Gastrocnemius medialis (tissue), 4 donors: ENCODE data around the gene COA1. TPM values are rescaled to one million over a fixed set of nuclear protein-coding genes. Genes with fewer than 3 reads are reported as not detected.
A peak's percentile ranks its signal among the peaks of the same experiment; 100 is the strongest.

ENCODE experiments used
- ATAC-seq, 2 donors: fragments of 150-250 bp; one replicate each; pipeline ENCODE4 v1.9.1; 2016
- DNase-seq, 2 donors: peaks; one replicate each; pipeline ENCODE4 v3.0.0-alpha.2; 2019
- H3K27ac ChIP-seq, 4 donors: fragments of 200-600 bp; sonication (generic); 1 replicate in 1 of 4; 2 replicates in 3 of 4; pipeline ENCODE4 v1.5.1; 2016 to 2018; ENCODE audit warnings: mild to moderate bottlenecking in 2 of 4, moderate library complexity in 1 of 4
- H3K27me3 ChIP-seq, 3 donors: fragments of 200-600 bp; sonication (generic) in 2 of 3; 1 replicate in 1 of 3; 2 replicates in 2 of 3; pipeline versions ENCODE4 v1.5.1 to v1.6.0; 2016 to 2019; ENCODE audit warnings: mild to moderate bottlenecking in 1 of 3, moderate library complexity in 1 of 3
- H3K36me3 ChIP-seq, 2 donors: fragments of 200-600 bp; sonication (generic) in 1 of 2; one replicate each; pipeline ENCODE4 v1.5.1; 2017 to 2018
- H3K4me1 ChIP-seq, 2 donors: fragments of 200-600 bp; sonication (generic) in 1 of 2; one replicate each; pipeline ENCODE4 v1.5.1; 2016 to 2017; ENCODE audit warnings: mild to moderate bottlenecking in 2 of 2
- H3K4me3 ChIP-seq, 4 donors: fragments of 200-600 bp; sonication (generic) in 3 of 4; 1 replicate in 1 of 4; 2 replicates in 3 of 4; pipeline ENCODE4 v1.5.1; 2016 to 2019; ENCODE audit warnings: mild to moderate bottlenecking in 2 of 4
- H3K9me3 ChIP-seq, 3 donors: fragments of 200-600 bp; sonication (generic) in 2 of 3; 1 replicate in 1 of 3; 2 replicates in 2 of 3; pipeline ENCODE4 v1.5.1; 2016 to 2019
- POLR2A ChIP-seq, 2 donors: fragments of 450-650 bp; IDR thresholded peaks; one replicate each; pipeline ENCODE4 v1.6.1; 2017; ENCODE audit warnings: antibody characterized with exemption in 2 of 2, mild to moderate bottlenecking in 2 of 2, moderate library complexity in 2 of 2
- in situ Hi-C, 4 donors: fragments of 200-750 bp; cut with MboI; loops; one replicate each; pipeline versions ENCODE4 v1.15.0 to v1.8.0; 2017; ENCODE audit warnings: low sequenced_read_pairs in 4 of 4
- intact Hi-C: fragments of 100-400 bp; cut with DNase I; formaldehyde crosslinking; loops from one replicate; pipeline ENCODE4 v1.15.1; 2023; ENCODE audit warnings: low total_unique reads
- total RNA-seq, 4 donors: library from RNA; depleted of rRNA; stranded (reverse); fragments of >200 nt; gene quantifications; one replicate each; pipeline versions ENCODE4 v1.1.0 to v1.2.3, GENCODE V29; 2016
- TF ChIP-seq, protein P1 (sequence below), 5 experiments: fragments of 450-650 bp in 3 of 5; fragments of 200-600 bp in 2 of 5; sonication (generic) in 2 of 5; IDR thresholded peaks in 4 of 5; conservative IDR thresholded peaks in 1 of 5; 1 replicate in 4 of 5; 2 replicates in 1 of 5; pipeline ENCODE4 v1.5.1; 2016 to 2019; ENCODE audit warnings: antibody characterized with exemption in 5 of 5, mild to moderate bottlenecking in 3 of 5, moderate library complexity in 3 of 5

The COA1 gene
- total RNA-seq, 4 donors from 2014 or later: 34.9 to 55.2 (median 49.3) TPM

DNA sequence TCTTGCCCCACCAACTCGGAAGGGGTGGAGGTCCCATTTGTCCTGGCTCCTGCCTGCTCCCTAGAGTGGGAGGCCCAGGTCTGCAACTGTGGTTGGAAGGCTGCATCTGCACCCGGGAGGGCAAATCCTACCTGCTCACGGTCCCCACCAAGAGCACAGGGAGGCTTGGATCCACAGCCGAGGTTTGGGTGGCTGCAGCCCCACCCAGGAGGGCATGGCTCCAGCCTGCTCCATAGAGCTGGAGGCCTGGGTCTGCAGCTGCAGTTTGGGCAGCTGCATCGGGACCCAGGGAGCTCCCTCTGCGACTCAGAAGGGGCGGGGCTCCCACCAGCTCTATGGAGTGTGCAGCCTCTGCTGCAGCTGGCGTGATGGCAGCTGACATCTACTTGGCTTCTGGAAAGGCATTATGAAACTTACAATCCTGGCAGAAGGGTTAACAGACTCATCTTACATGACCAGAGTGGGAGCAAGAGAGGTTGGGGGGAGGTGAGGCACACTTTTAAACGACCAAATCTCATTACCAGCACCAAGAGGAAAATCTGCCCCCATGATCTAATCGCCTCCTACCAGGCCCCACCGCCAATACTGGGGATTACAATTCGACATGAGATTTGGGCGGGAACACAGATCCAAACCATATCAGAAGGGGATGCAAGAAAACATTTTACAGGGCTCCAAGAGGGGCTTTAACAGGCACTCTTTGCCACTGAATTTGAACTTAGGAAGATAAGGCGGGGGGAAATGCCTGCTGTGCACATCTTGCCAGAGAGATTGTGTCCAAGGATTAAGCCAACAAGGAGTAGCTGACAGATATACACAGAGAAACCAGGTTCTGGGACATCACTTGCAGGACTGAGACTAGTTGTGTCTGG lies 20.9 kb upstream of the COA1 start:
- peak; percentile 14 to 66 for DNase-seq
- in situ Hi-C loops: no loop called here

DNA sequence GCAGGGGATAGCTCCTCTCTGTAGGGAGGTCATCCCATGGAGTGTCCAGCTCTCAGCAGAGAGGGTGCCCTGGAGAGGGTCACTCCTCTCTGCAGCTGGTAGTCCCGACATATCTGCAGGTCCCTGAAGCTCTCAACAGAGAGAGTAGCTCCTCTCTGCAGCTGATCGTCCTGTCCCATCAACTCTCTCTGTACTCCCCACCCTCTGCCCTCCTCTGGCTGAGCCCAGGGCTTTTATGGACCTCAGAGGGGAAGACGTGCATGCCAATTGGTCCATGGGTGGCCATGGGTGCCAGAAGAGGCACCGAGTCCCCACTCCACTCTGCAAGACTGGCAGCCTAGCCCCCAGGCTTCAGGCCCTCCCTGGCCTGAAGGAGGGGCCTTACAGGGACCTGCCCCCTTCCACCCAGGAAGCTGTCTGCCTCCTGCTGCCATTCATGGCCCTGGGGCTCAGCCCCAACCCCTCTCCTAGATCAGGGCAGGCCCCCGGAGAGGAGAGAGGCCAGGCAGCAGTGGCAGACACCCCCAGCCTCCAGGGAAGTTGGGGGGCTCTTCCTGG lies 20.1 kb upstream of the COA1 start:
- intact Hi-C loops: no loop called here
- DNase-seq (no peak), ATAC-seq (no peak)
- Histone ChIP-seq H3K9me3 (no peaks in the 10 kb centered on the region), H3K36me3 (no peaks in the 10 kb centered on the region), H3K4me3 (no peak overlapping the region), H3K27me3 (no peaks in the 10 kb centered on the region), H3K27ac (no peak overlapping the region), H3K4me1 (peaks cover 7 to 12% of the 10 kb centered on the region in 2 donors)
- in situ Hi-C loops: no loop called here
- TF ChIP-seq POLR2A (IDR thresholded peaks at IDR 0.05): no peak
- TF ChIP-seq, protein P1, sequence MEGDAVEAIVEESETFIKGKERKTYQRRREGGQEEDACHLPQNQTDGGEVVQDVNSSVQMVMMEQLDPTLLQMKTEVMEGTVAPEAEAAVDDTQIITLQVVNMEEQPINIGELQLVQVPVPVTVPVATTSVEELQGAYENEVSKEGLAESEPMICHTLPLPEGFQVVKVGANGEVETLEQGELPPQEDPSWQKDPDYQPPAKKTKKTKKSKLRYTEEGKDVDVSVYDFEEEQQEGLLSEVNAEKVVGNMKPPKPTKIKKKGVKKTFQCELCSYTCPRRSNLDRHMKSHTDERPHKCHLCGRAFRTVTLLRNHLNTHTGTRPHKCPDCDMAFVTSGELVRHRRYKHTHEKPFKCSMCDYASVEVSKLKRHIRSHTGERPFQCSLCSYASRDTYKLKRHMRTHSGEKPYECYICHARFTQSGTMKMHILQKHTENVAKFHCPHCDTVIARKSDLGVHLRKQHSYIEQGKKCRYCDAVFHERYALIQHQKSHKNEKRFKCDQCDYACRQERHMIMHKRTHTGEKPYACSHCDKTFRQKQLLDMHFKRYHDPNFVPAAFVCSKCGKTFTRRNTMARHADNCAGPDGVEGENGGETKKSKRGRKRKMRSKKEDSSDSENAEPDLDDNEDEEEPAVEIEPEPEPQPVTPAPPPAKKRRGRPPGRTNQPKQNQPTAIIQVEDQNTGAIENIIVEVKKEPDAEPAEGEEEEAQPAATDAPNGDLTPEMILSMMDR (IDR thresholded peaks at IDR 0.05 in 4 of 5, conservative IDR thresholded peaks at IDR 0.05 in 1 of 5): no peak

More for the DNA sequence above, 20.9 kb upstream of the COA1 start:
- no peak overlapping the region for H3K27ac ChIP-seq
- no peaks in the 10 kb centered on the region for H3K27me3 ChIP-seq
- no peak for TF ChIP-seq POLR2A (IDR thresholded peaks at IDR 0.05)
- TF ChIP-seq, protein P1 (IDR thresholded peaks at IDR 0.05 in 4 of 5, conservative IDR thresholded peaks at IDR 0.05 in 1 of 5): no peak
- peak overlapping the region in 2 of 4 donors; percentile 22 to 32 for H3K4me3 ChIP-seq
- H3K36me3 ChIP-seq: no peaks in the 10 kb centered on the region
- H3K9me3 ChIP-seq: no peaks in the 10 kb centered on the region
- intact Hi-C loops: no loop called here
- peaks cover 7 to 12% of the 10 kb centered on the region in 2 donors for H3K4me1 ChIP-seq
- peak; percentile 75 to 99 for ATAC-seq

DNA sequence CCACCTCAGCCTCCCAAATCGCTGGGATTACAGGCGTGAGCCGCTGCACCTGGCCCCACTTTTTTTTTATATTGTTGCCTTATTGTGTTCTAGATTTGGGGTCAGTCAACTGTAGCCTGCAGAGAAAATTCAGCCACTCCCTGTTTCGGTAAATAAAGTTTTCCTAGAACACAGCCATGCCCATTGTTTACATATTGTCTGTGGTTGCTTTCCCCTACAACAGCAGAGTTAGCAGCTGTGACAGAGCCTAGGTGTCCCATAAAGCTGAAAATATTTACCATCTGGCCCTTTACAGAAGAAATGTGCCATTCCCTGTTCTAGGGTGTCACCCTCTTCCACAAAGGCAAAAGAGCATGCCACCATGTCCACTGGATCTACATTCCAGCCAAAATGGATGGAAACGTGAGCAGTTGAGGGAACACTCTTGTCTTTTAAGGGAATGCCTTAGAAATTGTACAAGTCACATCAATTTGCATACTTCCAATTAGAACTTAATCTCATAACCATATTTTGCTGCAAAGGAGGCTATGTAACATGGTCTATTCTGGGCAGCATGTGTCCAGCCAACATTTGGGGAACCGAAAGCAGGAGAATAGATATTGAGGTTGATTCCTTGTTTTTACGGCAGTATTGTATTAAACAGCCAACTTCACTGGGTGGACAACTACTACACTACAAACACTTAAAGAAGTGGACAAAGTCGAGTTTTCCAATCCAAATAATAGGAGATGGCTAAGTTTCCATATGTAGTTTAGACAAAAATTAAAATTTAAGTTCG lies 18.2 kb upstream of the COA1 start:
- intact Hi-C loops: no loop called here
- H3K4me1 ChIP-seq: peaks cover 7 to 12% of the 10 kb centered on the region in 2 donors
- in situ Hi-C loops: no loop called here
- ATAC-seq (no peak), DNase-seq (no peak)
- no peaks in the 10 kb centered on the region for H3K9me3 ChIP-seq
- H3K4me3 ChIP-seq: no peak overlapping the region
- H3K27ac ChIP-seq: no peak overlapping the region
- no peak for TF ChIP-seq POLR2A (IDR thresholded peaks at IDR 0.05)
- TF ChIP-seq, protein P1 (IDR thresholded peaks at IDR 0.05 in 4 of 5, conservative IDR thresholded peaks at IDR 0.05 in 1 of 5): no peak
- no peaks in the 10 kb centered on the region for H3K36me3 ChIP-seq
- no peaks in the 10 kb centered on the region for H3K27me3 ChIP-seq

DNA sequence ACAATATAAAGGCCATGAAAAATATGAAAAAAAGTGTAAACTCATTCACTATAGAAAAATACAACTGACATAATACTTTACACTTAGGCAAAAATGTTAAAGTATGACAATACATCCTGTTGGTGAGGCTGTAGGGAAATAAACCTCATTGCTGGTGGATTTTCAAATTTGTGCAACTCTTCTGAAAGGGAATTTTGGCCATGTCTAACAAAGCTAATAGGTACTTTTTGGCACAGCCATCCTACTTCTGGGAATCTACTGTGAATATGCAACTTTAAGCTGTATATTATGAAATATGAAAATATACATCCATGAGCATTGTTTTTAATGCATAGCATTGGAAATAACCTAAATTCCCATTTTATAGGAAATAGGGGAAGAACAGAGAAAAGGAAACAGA lies 13.4 kb upstream of the COA1 start:
- in situ Hi-C loops: no loop called here
- Histone ChIP-seq H3K27ac (no peak overlapping the region), H3K4me3 (no peak overlapping the region), H3K9me3 (no peaks in the 10 kb centered on the region), H3K36me3 (no peaks in the 10 kb centered on the region), H3K27me3 (no peaks in the 10 kb centered on the region), H3K4me1 (no peaks in the 10 kb centered on the region)
- TF ChIP-seq, protein P1 (IDR thresholded peaks at IDR 0.05 in 4 of 5, conservative IDR thresholded peaks at IDR 0.05 in 1 of 5): no peak
- TF ChIP-seq POLR2A (IDR thresholded peaks at IDR 0.05): no peak
- DNase-seq (no peak), ATAC-seq (no peak)
- intact Hi-C loops: no loop called here
